Muscle of arm (tissue), 12 donors: Measurements from ENCODE around the gene PKMYT1. TPM values are rescaled to one million over a fixed set of nuclear protein-coding genes. Genes with fewer than 3 reads are reported as not detected.
"Not testable (repeated sequence)": the region's sequence is repeated elsewhere in the genome, so short reads cannot be mapped to it uniquely, and the experiment has no call there.

Experiments
- DNase-seq: peaks from one replicate; pipeline ENCODE4 v3.0.0-alpha.2; 2013
- polyA plus RNA-seq, 12 donors: library from polyadenylated mRNA; unstranded; fragments of 120-200 nt; gene quantifications; one replicate each; pipeline ENCODE4 v1.2.1, GENCODE V29; 2013; ENCODE audit not compliant: insufficient read length in 12 of 12

The PKMYT1 gene
- polyA plus RNA-seq, 12 donors = 7.3 to 22.6 (median 11.2) TPM; not detected in 1

GRCh38 chr16:2936436-2937011, 43.7 kb downstream of the PKMYT1 start:
- no peak for DNase-seq

GRCh38 chr16:2934450-2934849, 45.8 kb downstream of the PKMYT1 start:
- DNase-seq = no peak

GRCh38 chr16:2933701-2934100, 46.5 kb downstream of the PKMYT1 start:
- DNase-seq = no peak

GRCh38 chr16:2933136-2933535, 47.1 kb downstream of the PKMYT1 start:
- DNase-seq = no peak

GRCh38 chr16:2931231-2931914, 48.9 kb downstream of the PKMYT1 start:
- not testable (repeated sequence) for DNase-seq

GRCh38 chr16:2930236-2930635, 50.0 kb downstream of the PKMYT1 start:
- DNase-seq = no peak

GRCh38 chr16:2929693-2930092, 50.6 kb downstream of the PKMYT1 start:
- no peak for DNase-seq

GRCh38 chr16:2928796-2929195, 51.5 kb downstream of the PKMYT1 start:
- DNase-seq = no peak

- not testable (repeated sequence) for DNase-seq
Measured at GRCh38 chr16:2928151-2928550, 52.1 kb downstream of the PKMYT1 start.

GRCh38 chr16:2927010-2927646, 53.1 kb downstream of the PKMYT1 start:
- DNase-seq = peak; percentile 88

GRCh38 chr16:2926650-2926999, 53.6 kb downstream of the PKMYT1 start:
- no peak for DNase-seq

- DNase-seq = no peak
Measured at GRCh38 chr16:2925951-2926649, 54.1 kb downstream of the PKMYT1 start.

- no peak for DNase-seq
Measured at GRCh38 chr16:2924901-2925755, 55.1 kb downstream of the PKMYT1 start.

- DNase-seq = no peak
Measured at GRCh38 chr16:2923481-2923880, 56.8 kb downstream of the PKMYT1 start.

Other genes starting within 250 kb of the PKMYT1 start
- 1,000 to 10,000 TPM in 1 of 12 donors, 100 to 1,000 TPM in 11; 311 to 1,481 (median 496) TPM for gene SRRM2, start 227.8 kb downstream of the PKMYT1 start, polyA plus RNA-seq
- gene ELOB, start 203.2 kb downstream of the PKMYT1 start, polyA plus RNA-seq = 100 to 1,000 TPM in 10 of 12 donors, 10 to 100 TPM in 1, not detected in 1; 77.3 to 189 (median 135) TPM
- not detected for gene PRSS33, start 192.9 kb downstream of the PKMYT1 start, polyA plus RNA-seq
- not detected for gene PRSS41, start 182.0 kb downstream of the PKMYT1 start, polyA plus RNA-seq
- gene PRSS21, start 163.2 kb downstream of the PKMYT1 start, polyA plus RNA-seq = under 1 TPM in 3 of 12 donors, not detected in 9; 0.18 to 0.46 (median 0.19) TPM
- gene ZG16B, start 150.1 kb downstream of the PKMYT1 start, polyA plus RNA-seq = under 1 TPM in 7 of 12 donors, not detected in 5; 0.23 to 0.97 (median 0.37) TPM
- gene PRSS22, start 122.3 kb downstream of the PKMYT1 start, polyA plus RNA-seq = 1 to 10 TPM in 2 of 12 donors, under 1 TPM in 2, not detected in 8; 0.13 to 2.1 (median 1.3) TPM
- 10 to 100 TPM in 11 of 12 donors, not detected in 1; 11.6 to 40.5 (median 15.6) TPM for gene FLYWCH2, start 97.2 kb downstream of the PKMYT1 start, polyA plus RNA-seq
- 10 to 100 TPM in 11 of 12 donors, not detected in 1; 11.7 to 27.5 (median 18.3) TPM for gene FLYWCH1, start 68.5 kb downstream of the PKMYT1 start, polyA plus RNA-seq
- gene KREMEN2, start 16.2 kb downstream of the PKMYT1 start, polyA plus RNA-seq = 10 to 100 TPM in 2 of 12 donors, 1 to 10 TPM in 9, not detected in 1; 2.6 to 37.4 (median 5.2) TPM
- 10 to 100 TPM in 2 of 12 donors, 1 to 10 TPM in 9, not detected in 1; 4.8 to 16.7 (median 6.4) TPM for gene PAQR4, start 11.1 kb downstream of the PKMYT1 start, polyA plus RNA-seq
- 1 to 10 TPM in 8 of 12 donors, under 1 TPM in 3, not detected in 1; 0.39 to 5.2 (median 2.0) TPM for gene CLDN9, start 32.5 kb upstream of the PKMYT1 start, polyA plus RNA-seq
- 1 to 10 TPM in 3 of 12 donors, under 1 TPM in 7, not detected in 2; 0.26 to 9.1 (median 0.41) TPM for gene CLDN6, start 37.7 kb upstream of the PKMYT1 start, polyA plus RNA-seq
- gene TNFRSF12A, start 39.9 kb upstream of the PKMYT1 start, polyA plus RNA-seq = 100 to 1,000 TPM in 1 of 12 donors, 10 to 100 TPM in 10, not detected in 1; 17.2 to 159 (median 35.9) TPM
- 100 to 1,000 TPM in 7 of 12 donors, 10 to 100 TPM in 4, not detected in 1; 82.4 to 162 (median 104) TPM for gene HCFC1R1, start 43.5 kb upstream of the PKMYT1 start, polyA plus RNA-seq
- 100 to 1,000 TPM in 1 of 12 donors, 10 to 100 TPM in 11; 14.4 to 839 (median 18.9) TPM for gene THOC6, start 43.6 kb upstream of the PKMYT1 start, polyA plus RNA-seq
- gene BICDL2, start 56.5 kb upstream of the PKMYT1 start, polyA plus RNA-seq = 1 to 10 TPM in 4 of 12 donors, not detected in 8; 1.0 to 7.7 (median 2.8) TPM
- gene MMP25, start 66.1 kb upstream of the PKMYT1 start, polyA plus RNA-seq = 1 to 10 TPM in 10 of 12 donors, not detected in 2; 1.1 to 5.9 (median 2.0) TPM
- 100 to 1,000 TPM in 7 of 12 donors, 10 to 100 TPM in 4, not detected in 1; 34.5 to 228 (median 112) TPM for gene IL32, start 85.2 kb upstream of the PKMYT1 start, polyA plus RNA-seq
- under 1 TPM in 8 of 12 donors, not detected in 4; 0.22 to 0.67 (median 0.31) TPM for gene ZSCAN10, start 118.8 kb upstream of the PKMYT1 start, polyA plus RNA-seq
- 10 to 100 TPM in 11 of 12 donors, not detected in 1; 10.3 to 20.5 (median 12.4) TPM for gene ZNF205, start 132.1 kb upstream of the PKMYT1 start, polyA plus RNA-seq
- gene ZNF213, start 154.6 kb upstream of the PKMYT1 start, polyA plus RNA-seq = 10 to 100 TPM in 4 of 12 donors, 1 to 10 TPM in 7, not detected in 1; 7.3 to 13.0 (median 9.5) TPM
- gene OR1F1, start 207.8 kb upstream of the PKMYT1 start, polyA plus RNA-seq = not detected